Measurements from ENCODE around the gene VPS4A.
A peak's percentile ranks its signal among the peaks of the same experiment; 100 is the strongest.

Gene VPS4A

DNA sequence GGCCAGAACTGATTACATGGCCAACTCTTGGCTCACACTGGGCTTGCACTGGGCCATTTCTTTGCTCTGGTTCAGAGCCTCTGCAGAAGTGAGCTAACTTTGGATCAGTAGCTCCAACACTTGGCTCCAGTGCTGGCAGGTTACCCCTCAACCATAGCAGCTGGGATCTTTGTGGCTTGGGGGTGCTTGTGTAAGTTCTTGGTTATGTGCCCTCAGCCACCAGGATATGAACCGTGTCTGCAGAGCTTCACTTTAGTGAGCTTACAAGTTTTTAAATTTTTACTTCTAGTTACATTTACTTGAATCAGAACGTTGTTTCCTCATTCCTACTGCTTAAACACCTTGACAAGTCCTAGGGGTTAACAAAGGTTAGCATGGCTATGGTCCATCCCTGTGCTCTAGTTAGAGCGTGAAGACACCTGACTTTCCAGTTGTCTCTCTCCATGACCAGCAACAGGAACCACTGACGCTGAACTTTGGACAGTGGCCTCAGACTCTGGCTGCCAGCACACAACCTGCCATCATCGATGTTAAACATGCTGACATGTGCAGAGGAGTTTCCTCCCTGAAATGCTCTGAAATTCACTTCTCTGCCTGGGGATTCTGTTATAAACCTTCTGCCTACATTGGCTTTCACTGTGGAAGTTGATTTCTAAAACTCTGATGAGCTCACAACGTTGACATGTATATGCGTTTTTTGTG is 15.2 kb downstream of the VPS4A start:
- peaks cover 36 to 57% of the 10 kb centered on the region in 2 donors for H3K36me3 Mint-ChIP-seq
- ATAC-seq (replicated peaks) (no peak), DNase-seq (no peak)
- H3K9me3 Mint-ChIP-seq: no peaks in the 10 kb centered on the region
- H3K27me3 Mint-ChIP-seq: no peaks in the 10 kb centered on the region
- peaks cover 35 to 74% of the 10 kb centered on the region in 2 donors for H3K4me1 Mint-ChIP-seq
- peak overlapping the region; percentile 20 for H3K27ac Mint-ChIP-seq
- H3K4me3 Mint-ChIP-seq: peak overlapping the region in 1 of 2 donors; percentile 39

DNA sequence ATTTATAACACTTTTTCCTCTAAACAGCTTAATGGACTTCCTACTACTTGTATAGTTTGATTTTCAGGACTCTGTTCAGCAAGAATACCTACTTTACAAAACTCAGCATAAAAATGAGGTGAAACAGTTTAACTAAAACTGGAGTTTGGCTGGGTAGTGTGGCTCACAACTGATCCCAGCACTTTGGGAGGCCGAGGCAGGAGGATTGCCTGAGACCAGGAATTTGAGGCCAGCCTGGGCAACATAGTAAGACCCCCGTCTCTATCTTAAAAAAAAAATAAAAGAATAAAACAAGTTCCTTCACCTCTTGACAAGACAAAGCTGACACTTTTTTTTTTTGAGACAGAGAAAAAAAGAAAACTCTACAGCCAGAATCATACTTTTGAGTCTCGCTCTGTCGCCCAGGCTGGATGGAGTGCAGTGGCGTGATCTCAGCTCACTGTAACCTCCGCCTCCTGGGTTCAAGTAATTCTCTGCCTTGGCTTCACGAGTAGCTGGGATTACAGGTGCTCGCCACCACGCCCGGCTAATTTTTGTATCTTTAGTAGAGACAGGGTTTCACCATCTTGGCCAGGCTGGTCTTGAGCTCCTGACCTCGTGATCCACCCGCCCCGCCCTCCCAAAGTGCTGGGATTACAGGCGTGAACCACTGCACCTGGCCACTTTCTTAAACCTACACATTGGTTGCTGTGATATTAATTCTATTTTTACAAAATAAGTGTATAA is 16.6 kb downstream of the VPS4A start:
- Mint-ChIP-seq H3K27me3 (no peaks in the 10 kb centered on the region), H3K4me1 (peaks cover 27 to 66% of the 10 kb centered on the region in 2 donors), H3K4me3 (peak overlapping the region; percentile 47 to 58), H3K9me3 (no peaks in the 10 kb centered on the region), H3K36me3 (peaks cover 26 to 54% of the 10 kb centered on the region in 2 donors), H3K27ac (peak overlapping the region; percentile 31)
- DNase-seq (no peak), ATAC-seq (replicated peaks) (no peak)

DNA sequence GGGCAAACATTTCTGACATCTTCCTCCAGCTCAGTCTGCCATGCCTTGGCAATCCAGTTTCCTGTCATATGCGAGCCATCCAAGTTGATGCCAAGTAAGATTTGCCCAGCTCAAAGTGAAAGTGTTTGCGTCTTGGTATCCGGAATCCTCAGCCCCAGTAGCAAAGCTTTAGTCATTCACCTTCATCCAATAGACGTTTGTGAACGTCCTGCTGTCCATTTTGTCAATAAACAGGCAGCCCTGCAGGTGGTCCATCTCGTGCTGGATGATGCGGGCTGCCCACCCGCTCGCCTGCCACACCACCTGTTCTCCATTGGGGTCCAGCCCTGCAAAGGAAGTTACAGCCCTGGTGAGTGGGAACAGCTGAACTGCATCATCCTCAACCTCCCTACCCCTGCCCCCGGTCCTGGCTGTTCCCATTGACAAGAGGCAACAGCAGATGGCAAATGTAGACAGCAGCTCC is 17.7 kb downstream of the VPS4A start:
- H3K4me3 Mint-ChIP-seq: peak overlapping the region; percentile 88 to 92
- DNase-seq: no peak
- no peaks in the 10 kb centered on the region for H3K9me3 Mint-ChIP-seq
- peaks cover 22 to 55% of the 10 kb centered on the region in 2 donors for H3K36me3 Mint-ChIP-seq
- no peak for ATAC-seq (replicated peaks)
- H3K4me1 Mint-ChIP-seq: peaks cover 28 to 65% of the 10 kb centered on the region in 2 donors
- H3K27me3 Mint-ChIP-seq: no peaks in the 10 kb centered on the region
- H3K27ac Mint-ChIP-seq: peak overlapping the region; percentile 5

- peaks cover 29 to 66% of the 10 kb centered on the region in 2 donors for H3K4me1 Mint-ChIP-seq
- H3K27me3 Mint-ChIP-seq: no peaks in the 10 kb centered on the region
- H3K27ac Mint-ChIP-seq: peak overlapping the region; percentile 92
- H3K4me3 Mint-ChIP-seq: peak overlapping the region; percentile 88 to 92
- H3K9me3 Mint-ChIP-seq: no peaks in the 10 kb centered on the region
- DNase-seq: no peak
- peaks cover 25 to 48% of the 10 kb centered on the region in 2 donors for H3K36me3 Mint-ChIP-seq
- ATAC-seq (replicated peaks): peak; percentile 58 to 61
Measured at GRCh38 chr16:69329369-69330285, 18.5 kb downstream of the VPS4A start.

- H3K4me3 Mint-ChIP-seq: peak within 1 kb of the TSS; percentile 92
- H3K36me3 Mint-ChIP-seq: peaks cover 27 to 47% of the 10 kb centered on the region in 2 donors
- DNase-seq (peak; percentile 81), ATAC-seq (replicated peaks) (peak; percentile 96)
- peaks cover 28 to 60% of the 10 kb centered on the region in 2 donors for H3K4me1 Mint-ChIP-seq
- H3K27me3 Mint-ChIP-seq: no peaks in the 10 kb centered on the region
- no peaks in the 10 kb centered on the region for H3K9me3 Mint-ChIP-seq
- peak within 1 kb of the TSS; percentile 92 for H3K27ac Mint-ChIP-seq
Measured at GRCh38 chr16:69330286-69331109, 19.3 kb downstream of the VPS4A start, which contains the start of gene PDF. TSS of gene PDF (minus strand) at chr16:69330588. CDS start at chr16:69330570, 18 bp downstream.

GRCh38 chr16:69334696-69335095 is 23.5 kb downstream of the VPS4A start:
- Mint-ChIP-seq H3K36me3 (peaks cover 24 to 39% of the 10 kb centered on the region in 2 donors), H3K4me1 (peaks cover 15 to 51% of the 10 kb centered on the region in 2 donors), H3K9me3 (no peaks in the 10 kb centered on the region), H3K27ac (no peak overlapping the region), H3K4me3 (no peak overlapping the region), H3K27me3 (no peaks in the 10 kb centered on the region)
- DNase-seq (no peak), ATAC-seq (replicated peaks) (no peak)

DNA sequence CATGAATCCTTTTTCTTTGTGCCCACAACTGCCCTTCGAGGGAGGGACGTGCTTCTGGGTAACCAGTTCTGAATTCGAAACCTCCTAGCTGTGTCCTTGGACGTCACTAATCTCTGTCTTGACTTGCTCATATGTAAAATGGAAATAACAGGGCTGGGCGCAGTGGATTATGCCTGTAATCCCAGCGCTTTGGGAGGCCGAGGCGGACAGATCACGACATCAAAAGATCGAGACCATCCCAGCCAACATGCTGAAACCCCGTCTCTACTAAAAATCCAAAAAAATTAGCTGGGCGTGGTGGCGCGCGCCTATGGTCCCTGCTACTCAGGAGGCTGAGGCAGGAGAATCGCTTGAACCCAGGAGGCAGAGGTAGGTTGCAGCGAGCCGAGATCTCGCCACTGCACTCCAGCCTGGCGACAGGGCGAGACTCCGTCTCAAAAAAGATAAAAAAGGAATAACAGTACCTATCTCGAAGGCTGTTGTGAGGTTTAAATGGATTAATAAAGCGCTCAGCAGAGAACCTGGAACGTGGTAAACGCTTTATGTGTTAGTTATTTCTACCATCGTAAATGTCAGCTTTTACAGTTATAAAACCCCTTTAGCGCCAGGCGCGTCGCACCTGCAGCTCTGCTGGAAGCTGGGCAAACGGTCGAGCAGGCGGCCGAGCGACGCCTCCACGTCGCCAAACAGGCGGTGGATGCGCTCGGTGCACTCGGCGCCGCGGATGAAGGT is 27.6 kb downstream of the VPS4A start:
- Mint-ChIP-seq H3K27ac (peak overlapping the region; percentile 99), H3K4me1 (peaks cover 22 to 50% of the 10 kb centered on the region in 2 donors), H3K27me3 (no peaks in the 10 kb centered on the region), H3K36me3 (peaks cover 34 to 46% of the 10 kb centered on the region in 2 donors), H3K9me3 (no peaks in the 10 kb centered on the region), H3K4me3 (peak overlapping the region; percentile 98 to 100)
- DNase-seq: no peak
- ATAC-seq (replicated peaks): no peak

DNA sequence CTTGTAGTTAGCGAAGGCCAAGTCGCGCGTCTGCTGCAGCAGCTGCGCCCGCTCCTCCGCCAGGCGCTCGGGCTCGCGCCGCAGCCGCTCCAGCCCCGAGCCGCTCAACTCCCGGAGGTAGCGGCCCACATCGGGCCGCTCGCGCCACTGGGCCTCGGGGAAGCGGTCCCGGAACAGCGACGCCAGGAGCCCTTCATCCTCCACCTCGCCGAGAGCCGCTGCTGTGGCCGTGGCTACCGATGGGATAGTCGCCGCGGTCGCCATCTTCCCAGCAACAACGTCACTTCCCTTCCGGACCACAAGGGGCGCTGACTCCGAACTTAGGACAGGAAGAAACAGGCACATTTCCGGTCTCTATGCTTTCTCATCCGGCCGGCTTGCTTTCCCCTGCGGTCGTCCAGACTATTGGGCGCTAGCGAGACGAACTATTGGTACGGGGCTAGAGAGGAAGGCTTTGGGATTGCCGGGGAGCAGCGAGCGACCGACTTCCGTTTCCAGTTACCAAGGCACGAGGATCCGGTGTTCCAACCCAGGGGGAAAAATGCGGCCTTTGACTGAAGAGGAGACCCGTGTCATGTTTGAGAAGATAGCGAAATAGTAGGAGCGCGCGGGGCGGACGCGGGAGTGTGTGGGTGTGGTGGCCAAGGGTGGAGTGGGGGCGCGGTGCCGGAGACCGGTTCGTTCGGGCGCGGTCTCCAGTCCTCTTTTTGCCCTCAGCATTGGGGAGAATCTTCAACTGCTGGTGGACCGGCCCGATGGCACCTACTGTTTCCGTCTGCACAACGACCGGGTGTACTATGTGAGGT is 28.3 kb downstream of the VPS4A start, which contains the start of the genes COG8 and NIP7:
Gene COG8 (minus strand): TSS at position 276 of the 806 bp plus-strand sequence. CDS start 12 bp downstream, at position 264.
Gene NIP7 (plus strand): TSS at position 484 of the 806 bp plus-strand sequence. CDS start 58 bp downstream, at position 542.
- ATAC-seq (replicated peaks) (peak; percentile 95 to 96), DNase-seq (peak; percentile 92)
- H3K4me3 Mint-ChIP-seq: peak within 1 kb of the TSS; percentile 98 to 100
- peaks cover 19 to 43% of the 10 kb centered on the region in 2 donors for H3K4me1 Mint-ChIP-seq
- H3K36me3 Mint-ChIP-seq: peaks cover 27 to 51% of the 10 kb centered on the region in 2 donors
- H3K9me3 Mint-ChIP-seq: no peaks in the 10 kb centered on the region
- H3K27me3 Mint-ChIP-seq: no peaks in the 10 kb centered on the region
- H3K27ac Mint-ChIP-seq: peak within 1 kb of the TSS; percentile 99

- H3K36me3 Mint-ChIP-seq: peaks cover 22 to 48% of the 10 kb centered on the region in 2 donors
- no peak for DNase-seq
- peaks cover 19 to 42% of the 10 kb centered on the region in 2 donors for H3K4me1 Mint-ChIP-seq
- peak overlapping the region; percentile 98 to 100 for H3K4me3 Mint-ChIP-seq
- peak overlapping the region; percentile 99 for H3K27ac Mint-ChIP-seq
- H3K9me3 Mint-ChIP-seq: no peaks in the 10 kb centered on the region
- no peaks in the 10 kb centered on the region for H3K27me3 Mint-ChIP-seq
- ATAC-seq (replicated peaks): peak in 1 of 2 donors; percentile 7
Measured at GRCh38 chr16:69340095-69340644, 29.0 kb downstream of the VPS4A start.

DNA sequence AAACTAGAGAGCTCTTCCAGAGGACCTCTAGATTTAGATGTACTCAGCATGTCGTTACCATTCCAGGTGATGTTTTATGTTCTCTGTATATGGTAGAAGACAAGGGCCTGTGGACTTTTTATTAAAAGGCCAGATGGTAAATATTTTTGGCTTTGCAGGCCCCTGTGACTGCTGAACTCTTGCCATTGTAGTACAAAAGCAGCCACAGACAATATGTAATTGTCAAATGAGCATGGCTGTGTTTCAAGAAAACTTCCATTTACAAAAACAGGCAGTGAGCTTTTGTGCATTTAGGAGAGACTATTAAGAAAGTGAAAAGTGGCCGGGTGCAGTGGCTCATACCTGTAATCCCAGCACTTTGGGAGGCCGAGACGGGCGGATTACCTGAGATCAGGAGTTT is 33.0 kb downstream of the VPS4A start:
- H3K4me1 Mint-ChIP-seq: peaks cover 16 to 27% of the 10 kb centered on the region in 2 donors
- H3K27ac Mint-ChIP-seq: no peak overlapping the region
- H3K27me3 Mint-ChIP-seq: no peaks in the 10 kb centered on the region
- H3K9me3 Mint-ChIP-seq: no peaks in the 10 kb centered on the region
- DNase-seq: no peak
- H3K36me3 Mint-ChIP-seq: peaks cover 32 to 61% of the 10 kb centered on the region in 2 donors
- H3K4me3 Mint-ChIP-seq: no peak overlapping the region
- no peak for ATAC-seq (replicated peaks)

- DNase-seq (no peak), ATAC-seq (replicated peaks) (peak; percentile 76 to 82)
- H3K27ac Mint-ChIP-seq: peak overlapping the region; percentile 37
Measured at GRCh38 chr16:69345923-69346322, 34.8 kb downstream of the VPS4A start.

More at GRCh38 chr16:69345923-69346322, 34.8 kb downstream of the VPS4A start:
- H3K27me3 Mint-ChIP-seq: no peaks in the 10 kb centered on the region
- peaks cover 11 to 12% of the 10 kb centered on the region in 2 donors for H3K4me1 Mint-ChIP-seq
- H3K9me3 Mint-ChIP-seq: no peaks in the 10 kb centered on the region
- no peak overlapping the region for H3K4me3 Mint-ChIP-seq
- peaks cover 32 to 52% of the 10 kb centered on the region in 2 donors for H3K36me3 Mint-ChIP-seq
